GM19324 (cell line): Measurements from ENCODE around the gene TOMM20.
"Not testable (repeated sequence)": the region's sequence is repeated elsewhere in the genome, so short reads cannot be mapped to it uniquely, and the experiment has no call there.

ENCODE experiments used
- ATAC-seq: cut with Tn5 transposase; IDR thresholded peaks from one replicate; pipeline ENCODE4 v1.9.1; 2021; ENCODE audit warnings: mild to moderate bottlenecking, moderate library complexity; ENCODE audit not compliant: unreplicated experiment, low FRiP score

Gene TOMM20

DNA sequence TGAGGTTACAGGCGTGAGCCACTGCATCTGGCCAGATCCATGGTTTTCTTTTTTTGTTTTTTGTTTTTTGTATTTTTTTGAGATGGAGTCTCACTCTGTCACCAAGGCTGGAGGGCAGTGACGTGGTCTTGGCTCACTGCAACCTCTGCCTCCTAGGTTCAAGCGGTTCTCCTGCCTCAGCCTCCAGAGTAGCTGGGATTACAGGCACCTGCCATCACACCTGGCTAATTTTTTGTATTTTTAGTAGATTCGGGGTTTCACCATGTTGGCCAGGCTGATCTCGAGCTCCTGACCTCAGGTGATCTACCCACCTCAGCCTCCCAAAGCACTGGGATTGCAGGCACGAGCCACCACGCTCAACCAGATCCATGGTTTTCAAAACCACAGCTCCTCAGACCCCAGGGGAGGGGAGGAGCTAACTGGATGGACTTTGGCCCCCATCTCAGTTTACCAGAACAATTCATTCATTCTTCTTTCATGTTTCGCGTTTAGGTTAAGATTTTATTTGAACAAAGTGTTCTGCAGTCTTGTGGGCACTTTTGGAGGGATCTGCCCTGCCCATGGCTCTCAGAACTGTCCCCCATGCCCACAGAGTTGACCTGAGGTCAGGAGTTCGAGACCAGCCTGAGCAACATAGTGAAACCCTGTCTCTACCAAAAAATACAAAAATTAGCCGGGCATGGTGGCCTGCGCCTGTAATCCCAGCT is 43.1 kb downstream of the TOMM20 start:
- not testable (repeated sequence) for ATAC-seq

DNA sequence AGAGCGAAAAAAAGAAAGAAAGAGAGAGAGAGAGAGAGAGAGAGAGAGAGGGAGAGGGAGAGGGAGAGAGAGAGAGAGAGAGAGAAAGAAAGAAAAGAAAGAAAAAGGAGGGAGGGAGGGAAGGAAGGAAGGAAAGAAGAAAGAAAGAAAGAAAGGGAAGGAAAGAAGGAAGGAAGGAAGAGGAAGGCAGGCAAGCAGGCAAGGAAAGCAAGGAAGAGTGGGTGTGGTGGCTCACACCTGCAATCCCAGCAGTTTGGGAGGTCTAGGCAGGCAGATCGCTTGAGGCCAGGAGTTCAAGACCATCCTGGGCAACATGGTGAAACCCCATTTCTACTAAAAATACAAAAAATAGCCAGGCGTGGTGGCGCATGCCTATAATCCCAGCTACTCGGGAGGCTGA is 47.8 kb downstream of the TOMM20 start:
- not testable (repeated sequence) for ATAC-seq

DNA sequence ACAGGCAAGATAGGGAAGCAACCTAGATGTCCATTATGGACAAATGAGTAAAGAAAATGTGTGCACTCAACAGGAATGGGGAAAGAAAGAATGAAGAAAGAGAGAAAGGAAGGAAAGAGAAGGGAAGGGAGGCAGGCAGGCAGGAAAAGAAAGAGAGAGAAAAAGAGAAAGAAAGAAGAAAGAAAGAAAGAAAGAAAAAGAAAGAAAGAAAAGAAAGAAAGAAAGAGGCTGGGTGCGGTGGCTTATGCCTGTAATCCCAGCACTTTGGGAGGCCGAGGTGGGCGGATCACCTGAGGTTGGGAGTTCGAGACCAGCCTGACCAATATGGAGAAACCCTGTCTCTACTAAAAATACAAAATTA is 48.4 kb downstream of the TOMM20 start:
- not testable (repeated sequence) for ATAC-seq

DNA sequence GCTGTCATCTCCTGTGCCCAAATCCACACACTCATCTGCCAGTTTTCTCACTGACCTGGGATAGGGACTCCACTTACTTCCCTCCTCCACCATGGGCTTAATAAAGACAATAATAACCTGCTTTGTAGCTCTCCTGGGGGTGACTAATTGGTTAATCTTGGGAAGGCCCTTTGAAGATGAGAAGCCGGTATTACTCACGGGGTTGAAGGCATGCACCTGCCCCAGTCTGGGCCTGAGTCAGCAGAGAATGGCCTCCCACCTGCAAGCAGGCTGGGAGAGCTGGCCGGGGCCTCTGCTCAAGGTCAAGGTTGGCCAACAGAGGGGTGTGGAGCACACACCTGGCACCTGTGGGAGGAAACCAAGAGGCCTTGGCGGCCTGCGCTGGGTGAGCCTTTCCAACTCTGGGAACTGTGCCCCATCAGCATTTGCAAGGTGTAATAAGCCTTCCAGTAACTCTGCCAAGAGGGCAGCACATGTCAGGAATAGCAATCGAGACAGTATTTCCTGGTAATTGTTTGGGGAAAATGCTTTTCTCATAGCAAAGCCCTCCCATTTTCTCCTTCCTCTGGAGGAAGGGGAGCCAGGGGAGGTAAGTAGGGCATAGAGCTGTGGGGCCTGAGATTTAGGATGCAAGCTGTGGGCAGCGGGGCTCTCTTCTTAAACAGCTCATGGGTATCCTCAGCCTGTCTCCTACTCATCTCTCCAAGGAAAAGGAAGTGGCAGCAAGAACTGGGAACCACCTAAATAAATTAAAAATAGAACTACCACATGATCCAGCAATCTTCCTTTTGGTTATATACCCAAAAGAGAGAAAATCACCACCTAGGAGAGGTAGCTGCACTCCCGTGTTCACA is 49.0 kb downstream of the TOMM20 start:
- no peak for ATAC-seq

DNA sequence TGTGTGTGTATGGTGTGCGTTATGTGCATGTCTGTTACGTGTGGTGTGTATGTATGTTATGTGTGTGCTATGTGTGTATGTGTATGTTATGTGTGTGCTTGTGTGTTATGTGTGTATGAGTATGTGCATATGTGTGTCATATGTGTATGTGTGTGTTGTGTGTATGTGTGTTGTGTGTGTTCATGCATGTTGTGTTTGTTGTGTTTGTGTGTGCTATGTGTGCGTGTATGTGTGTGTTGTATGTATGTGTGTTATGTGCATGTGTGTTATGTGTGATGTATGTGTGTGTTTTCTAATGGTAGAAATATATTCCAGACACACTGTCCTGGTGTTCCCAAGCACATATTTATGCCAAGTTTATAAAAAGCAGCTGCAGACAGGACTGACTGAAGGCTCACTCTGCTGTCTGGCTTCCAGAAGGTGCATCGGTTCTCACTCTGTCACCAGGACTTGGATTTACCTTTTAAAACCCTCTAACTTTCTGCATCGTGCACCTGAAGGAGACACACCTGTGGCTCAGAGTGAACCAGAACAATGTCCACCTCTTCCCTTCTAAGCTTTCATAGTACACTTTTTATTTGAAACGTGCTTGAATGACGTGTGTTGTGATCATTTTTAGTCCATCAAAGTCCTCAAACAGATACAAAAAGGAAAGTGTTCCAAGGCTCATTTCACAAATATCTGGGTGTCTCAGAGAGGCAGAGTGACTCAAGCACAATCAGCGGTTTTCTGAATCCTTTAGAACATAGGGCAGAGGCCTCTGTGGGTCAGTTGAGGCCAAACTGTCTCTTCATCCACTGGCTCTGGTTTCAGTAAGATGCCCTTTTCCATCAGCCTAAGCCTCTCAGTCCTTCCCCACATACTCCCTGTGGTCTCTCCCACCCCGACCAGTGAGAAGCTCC is 49.9 kb downstream of the TOMM20 start:
- no peak for ATAC-seq

DNA sequence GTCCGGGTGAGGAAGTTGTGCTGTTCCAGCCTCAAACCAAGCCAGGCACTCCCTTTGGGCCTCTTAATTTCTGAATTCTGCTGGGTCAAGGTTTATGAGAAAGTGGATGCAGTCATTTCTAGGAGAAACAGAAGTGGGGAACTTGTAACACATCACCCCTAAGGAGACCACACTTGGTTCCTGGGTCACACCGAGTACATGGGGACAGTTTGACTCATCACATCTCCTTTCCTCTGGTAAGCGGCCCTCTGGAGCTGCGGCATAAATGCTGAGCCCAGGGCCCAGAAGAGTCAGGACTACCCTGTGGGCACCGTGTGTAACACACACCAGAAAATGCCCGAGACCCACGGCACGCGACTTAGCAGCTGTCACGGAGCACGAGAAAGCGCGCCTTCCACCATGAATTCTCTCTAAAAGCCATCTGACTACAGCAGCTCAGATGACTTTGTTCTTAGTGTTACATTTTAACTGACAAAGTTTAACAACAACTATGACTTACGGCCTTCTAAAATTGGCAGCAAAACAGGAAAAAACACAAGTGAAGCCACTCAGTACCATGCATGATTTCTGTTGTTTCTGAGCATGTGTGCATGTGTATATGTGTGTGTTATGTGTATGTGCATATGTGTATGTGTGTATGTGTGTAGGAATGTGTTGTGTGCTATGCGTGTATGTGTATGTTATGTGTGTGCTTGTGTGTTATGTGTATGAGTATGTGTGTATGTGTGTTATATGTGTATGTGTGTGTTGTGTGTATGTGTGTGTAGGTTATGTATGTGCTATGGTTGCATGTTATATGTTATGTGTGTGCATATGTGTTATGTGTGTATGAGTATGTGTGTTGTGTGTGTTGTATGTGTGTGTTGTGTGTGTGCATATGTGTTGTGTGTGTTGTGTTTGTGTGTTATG is 50.8 kb downstream of the TOMM20 start:
- no peak for ATAC-seq

DNA sequence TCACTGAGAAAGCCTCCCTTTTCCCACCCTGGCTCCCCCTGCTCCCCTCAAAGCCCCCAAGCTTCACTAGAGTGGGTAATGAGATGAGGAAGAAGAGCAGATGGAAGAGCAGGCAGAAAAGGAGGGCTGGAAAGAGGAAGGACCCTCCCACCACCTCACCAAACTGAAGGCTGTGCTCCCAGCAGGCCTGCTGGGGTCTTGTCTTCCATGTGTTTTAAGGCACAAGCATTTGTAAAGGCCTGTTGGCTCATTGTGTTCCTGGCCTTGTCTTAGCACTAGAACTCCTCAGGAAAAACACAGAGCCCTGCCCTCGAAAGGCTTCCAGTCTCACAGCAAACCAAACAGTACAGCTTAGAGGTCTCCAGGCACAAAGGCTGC is 51.5 kb downstream of the TOMM20 start:
- ATAC-seq, result no peak

DNA sequence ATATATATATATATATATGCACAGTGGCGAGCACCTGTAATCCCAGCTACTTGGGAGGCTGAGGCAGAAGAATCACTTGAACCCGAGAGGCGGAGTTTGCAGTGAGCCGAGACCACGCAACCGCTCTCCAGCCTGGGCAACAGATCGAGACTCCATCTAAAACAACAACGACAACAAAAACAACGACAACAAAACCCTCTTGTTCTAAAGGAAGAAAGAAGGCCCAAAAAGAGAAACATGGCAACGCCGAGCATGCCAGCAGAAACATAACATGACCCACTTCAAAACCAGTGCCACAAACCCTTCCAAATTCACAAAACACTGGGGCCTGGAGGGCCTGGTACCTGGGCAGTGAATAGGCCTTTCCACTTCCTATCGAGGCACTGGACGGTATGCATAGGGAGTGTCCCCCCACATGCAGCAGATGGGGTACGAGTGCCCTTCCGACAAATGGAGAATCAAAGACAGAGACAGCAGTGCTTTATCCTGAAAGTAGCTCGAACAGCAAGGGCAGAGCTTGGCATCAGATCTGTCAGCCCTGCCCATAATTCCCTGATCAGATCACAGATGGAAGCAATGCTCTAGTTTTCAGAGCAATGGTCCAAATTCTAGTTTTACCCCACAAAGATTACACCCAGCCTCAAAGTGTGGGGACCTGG is 52.0 kb downstream of the TOMM20 start:
- no peak for ATAC-seq

DNA sequence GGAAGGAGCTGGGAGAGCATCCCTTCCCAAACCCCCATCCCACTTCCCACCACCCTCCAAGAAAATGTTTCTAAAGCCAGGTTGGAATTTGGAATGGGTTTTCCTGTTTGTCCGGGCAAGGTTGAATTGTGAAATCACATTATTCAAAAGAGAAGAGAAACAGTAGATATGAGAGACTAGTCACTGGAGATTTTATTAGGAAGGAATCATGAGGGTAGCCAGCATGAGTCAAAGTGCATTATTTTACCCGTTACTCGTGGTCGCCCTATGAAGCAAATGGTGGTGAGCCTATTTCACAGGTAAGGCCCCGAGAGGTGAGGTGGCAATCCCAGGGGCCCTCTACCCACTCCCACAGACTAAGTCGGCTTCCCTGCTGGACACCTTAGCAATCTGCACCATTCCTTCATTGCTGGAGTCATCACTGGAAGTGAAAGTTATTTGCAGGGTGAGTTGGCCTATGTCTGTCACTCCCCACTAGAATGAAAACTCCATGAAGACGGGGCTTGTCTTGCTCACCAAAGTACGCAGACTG is 52.8 kb downstream of the TOMM20 start:
- ATAC-seq, result no peak

DNA sequence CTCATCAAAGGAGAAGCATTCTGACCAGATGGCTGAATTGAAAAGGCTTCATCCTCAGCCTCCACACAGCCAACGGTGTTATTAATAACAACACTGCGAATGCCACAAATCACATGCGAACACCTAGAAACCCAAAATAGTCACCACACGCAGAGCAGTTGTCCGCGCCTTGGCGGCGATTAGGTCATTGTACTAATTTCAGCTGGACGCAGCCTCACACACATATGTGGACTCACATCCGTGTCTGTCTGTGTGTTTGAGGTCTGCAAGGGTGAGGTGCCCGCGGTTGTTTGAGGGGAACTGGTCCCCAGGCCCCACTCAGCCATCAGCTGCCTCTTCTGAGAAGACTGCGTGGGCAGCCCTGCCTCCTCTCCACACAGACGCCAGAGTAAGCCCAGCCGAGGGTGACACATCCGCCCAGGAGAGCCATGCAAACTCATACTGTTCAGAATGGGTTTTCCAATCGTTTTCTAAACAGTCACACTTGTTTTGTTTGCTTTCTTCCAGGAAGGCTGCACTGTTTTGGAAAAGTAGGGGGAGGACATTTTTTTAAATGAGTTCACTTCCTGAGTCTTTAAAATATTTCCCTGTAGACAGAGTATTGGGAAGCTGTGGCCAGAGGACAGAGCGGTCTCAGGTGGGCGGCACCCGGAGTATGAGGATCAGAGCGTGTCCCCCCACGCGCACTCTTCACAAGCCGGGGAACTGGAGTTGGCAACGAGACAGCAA is 53.4 kb downstream of the TOMM20 start:
- peak; percentile 61 for ATAC-seq

DNA sequence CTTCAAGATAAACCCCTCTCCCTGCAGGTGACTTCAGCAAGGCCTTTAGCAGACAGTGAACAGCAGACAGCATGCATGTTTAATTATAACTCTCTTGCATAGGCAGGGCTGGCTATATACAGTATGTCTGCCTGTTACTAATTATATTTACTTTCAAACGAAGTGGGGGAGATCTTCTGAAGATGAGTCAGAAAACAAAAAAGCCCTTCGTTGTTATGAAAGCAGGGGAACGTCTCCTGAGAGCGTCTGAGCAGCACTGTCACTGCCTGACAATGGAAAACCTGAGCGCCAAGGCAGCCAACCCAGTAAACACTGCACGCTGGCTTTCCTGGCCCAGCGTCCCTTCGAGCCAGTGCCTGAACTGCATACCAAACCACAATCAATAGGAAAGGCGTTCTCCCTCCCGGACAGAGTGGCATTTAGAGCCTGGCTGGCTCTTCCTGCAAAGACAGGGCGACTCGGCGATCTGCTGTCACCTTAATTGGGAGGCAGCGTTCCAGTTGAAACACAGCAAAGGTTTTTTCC is 54.1 kb downstream of the TOMM20 start:
- ATAC-seq, result peak; percentile 45

DNA sequence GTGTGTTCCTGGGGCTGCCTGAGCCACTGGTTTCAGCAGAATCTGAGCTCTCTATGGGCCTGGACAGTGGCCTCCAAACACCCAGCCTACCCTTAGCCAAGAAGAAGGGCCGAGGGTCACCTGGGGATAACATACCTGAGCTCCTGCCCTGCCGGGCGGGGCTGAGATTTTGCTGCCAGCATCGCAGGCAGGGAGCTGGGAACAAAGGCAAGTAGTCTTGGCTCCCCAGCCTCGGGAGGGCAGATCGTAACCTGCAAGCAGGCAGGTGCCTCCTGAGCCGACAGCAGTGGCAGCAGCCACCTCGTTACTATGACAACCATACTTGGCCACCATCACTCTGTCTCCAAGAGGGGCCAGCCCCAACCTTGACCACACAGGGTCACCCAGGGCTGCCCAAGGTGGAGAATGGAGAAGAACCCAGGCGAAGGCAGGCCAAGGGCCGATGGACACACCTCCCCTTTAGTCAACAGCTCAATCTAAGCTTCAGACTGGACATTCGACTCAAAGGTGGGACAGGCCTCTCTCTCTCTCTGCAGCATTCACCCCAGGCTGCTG is 54.6 kb downstream of the TOMM20 start:
- ATAC-seq, result no peak

DNA sequence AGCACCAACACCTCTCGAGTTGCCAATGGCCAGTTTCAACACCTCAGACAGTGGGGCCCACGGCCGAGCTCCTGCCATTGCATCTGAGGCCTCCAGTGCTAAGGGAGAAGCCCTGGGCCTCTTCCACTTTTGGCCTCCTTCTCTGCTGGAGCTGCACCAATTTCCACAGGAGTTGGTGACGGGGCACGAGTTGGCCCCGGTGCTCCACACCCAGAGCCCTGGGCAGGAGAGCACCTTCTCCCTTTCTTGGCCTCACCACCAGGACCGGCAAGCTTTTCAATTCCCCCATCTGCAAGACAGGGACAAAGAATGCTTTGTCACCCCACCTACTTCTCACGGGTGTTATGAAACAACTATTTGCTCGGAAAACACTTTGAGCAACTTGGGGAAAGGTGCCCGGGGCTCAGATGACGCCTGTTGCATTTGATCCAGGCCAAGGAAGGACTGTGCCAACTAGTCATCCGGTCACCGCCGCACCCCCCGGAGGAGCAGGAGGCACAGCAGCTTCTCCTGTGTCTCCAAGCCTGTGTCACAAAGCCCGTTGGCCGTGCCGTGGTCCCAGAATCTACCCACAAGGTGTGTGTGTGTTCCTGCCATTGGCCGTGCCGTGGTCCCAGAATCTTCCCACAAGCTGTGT is 55.2 kb downstream of the TOMM20 start:
- ATAC-seq, result no peak

DNA sequence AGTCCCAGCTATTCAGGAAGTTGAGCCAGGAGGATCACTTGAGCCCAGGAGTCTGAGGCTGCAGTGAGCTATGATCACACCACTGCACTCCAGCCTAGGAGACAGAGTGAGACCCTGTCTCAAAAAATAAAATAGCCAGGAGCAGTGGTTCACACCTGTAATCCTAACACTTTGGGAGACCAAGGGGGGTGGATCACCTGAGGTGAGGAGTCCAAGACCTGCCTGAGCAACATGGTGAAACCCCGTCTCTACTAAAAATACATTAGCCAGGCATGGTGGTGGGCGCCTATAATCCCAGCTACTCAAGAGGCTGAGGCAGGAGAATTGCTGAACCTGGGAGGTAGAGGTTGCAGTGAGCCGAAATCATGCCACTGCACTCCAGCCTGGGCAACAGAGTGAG is 56.1 kb downstream of the TOMM20 start:
- not testable (repeated sequence) for ATAC-seq

DNA sequence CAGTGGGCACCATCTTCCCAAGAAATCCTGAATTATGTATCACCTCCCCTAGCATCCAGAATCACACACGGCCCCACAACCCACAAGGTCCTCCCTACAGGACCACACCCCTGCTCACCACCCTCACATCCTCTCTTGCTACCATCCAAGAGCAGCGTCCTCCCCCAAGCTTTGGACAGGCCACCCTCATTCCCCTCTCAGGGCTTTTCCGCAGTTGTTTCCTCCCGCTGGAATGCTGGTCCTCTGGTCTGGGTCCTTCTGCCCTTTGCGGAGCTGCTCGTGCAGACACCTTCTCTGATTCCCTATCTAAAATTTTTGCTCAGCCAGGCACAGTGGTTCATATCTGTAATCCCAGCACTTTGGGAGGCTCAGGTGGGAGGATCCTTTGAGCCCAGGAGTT is 56.5 kb downstream of the TOMM20 start:
- no peak for ATAC-seq

DNA sequence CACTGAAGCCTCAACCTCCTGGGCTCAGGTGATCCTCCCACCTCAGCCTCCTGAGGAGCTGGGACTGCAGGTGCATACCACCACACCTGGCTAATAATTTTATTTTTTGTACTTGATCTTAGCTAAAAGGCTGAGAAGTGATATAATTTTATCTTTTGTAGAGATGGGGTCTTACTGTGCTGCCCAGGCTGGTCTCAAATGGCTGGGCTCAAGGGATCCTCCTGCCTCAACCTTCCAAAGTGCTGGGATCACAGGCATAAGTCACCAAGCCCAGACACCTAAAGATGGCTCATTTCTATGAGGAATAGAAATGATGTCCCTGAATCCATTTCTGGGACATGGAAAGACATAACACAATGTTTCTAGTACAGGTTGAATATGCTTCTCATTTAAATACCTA is 57.8 kb downstream of the TOMM20 start:
- no peak for ATAC-seq
